COR-L47 (cell line): ENCODE measurements around the gene KDELR1.
"Not testable (repeated sequence)": the region's sequence is repeated elsewhere in the genome, so short reads cannot be mapped to it uniquely, and the experiment has no call there.

Source experiments
- DNase-seq: peaks from one replicate; lab custom pipeline; 2025; lab: John Stamatoyannopoulos, UW

Gene KDELR1

DNA sequence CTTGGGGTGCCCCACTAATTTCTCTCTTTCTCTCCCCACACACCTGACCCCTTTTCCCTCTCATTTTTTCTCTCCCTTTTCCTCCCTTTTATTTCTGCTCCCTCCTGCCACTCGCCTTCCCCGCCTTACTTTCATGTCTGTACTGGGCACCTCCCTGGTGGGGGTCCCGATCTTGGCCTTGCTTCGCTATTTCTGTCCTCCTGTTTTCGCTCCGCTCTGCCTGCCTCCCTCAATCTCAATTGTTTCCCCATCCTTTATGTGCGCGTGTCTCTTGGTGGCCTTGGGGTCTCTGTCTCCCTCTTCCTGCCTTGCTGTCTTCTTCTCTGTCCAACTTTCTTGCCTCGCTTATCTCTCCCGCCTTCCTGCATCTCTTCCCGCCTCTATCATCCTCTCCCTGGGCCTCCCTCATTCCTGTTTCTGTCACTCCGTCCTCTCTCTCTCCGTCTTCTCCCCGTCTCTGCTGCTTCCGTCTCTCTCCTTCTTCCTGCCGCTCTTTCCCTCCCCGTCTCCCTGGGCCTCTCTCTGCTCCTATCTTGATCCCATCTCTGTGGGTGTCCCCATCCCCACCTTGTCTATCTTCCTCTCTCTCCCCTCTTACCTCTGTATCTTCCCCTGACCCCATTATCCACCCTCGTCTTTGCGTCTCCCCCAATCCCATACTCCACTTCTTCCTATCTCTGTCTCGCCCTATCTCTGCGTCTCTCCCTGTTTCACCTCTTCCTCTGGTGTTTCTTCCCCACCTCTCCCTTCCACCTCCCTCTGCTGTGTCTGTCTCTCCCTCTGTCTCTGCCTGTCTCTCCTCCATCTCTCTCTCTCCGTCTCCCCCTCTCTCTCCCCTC, 6.1 kb upstream of the KDELR1 start:
- DNase-seq: no peak

DNA sequence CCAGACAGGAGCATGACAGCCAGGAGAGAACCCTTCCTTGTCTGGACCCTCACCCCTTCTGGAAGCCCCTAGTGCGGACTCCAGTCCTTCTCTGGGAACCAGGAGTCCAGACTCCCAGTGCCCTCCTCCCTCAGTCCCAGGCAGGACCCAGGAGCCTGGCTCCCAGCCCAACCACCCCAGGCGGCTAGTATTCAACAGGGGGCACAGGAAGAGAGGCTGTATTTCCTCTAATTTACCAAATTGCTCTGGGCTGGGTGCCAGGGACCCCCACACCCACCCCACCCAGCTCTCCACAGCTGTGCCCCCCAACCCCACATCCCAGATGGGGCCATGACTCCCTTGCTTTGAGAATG, 5.4 kb upstream of the KDELR1 start:
- DNase-seq: peak; percentile 23

DNA sequence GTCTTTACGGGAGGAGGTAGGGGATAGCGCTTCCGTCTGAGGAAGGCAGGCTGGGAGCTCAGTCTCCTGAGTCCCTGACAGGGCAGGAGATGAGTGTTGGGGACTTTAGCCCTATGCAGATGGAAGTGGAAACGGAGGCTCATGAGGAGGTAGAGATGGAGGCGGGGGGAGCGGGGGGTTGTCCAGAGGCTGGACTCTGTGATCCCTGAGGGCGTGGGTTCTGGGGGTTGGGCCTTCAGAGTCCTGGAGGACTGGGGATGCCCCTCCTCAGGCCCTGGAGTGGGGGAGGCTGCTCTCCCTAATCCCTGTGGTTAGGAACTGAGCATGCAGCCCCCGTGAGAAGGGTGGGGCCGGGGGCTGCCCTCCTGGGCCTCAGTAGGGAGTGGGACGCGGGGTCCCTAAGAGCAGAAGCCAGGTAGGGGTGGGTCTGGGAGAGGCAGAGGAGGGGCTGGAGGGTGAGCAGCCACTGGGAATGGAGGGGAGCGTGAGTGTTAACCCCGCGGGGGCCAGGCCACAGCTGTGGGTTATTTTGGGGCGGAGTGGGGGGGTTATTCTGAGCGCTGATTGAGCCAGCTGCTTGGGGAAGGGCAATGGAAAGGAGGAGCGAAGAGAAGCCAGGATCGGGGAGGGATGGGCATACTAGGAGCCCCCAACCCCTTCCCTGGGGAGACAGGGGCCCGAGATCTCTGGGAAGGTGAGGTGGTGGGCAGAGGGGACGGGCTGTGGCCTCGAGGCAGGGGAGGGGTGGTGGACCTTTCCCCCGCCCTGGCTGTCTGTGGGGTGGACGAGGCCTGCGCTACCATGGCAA, 4.9 kb upstream of the KDELR1 start:
- no peak for DNase-seq

DNA sequence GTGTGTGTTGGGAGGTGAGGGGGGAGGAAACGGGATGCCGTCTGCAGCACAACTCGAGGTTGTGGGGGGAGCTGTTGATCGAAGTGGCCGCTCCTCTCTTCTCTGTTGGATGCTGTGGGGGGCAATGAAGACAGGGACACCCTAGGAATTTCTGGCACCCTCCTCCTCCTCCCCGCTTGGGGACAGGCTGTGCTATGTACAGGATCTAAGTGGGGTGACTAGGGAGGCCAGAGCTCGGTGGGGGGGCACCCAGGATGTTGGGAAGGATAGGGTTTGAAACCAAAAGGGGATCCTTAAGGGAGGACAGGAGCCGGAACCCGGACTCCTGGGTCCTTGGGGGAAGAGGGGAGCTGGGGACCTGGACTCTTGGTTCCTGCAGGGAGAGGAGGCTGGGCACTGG, 4.1 kb upstream of the KDELR1 start:
- no peak for DNase-seq

DNA sequence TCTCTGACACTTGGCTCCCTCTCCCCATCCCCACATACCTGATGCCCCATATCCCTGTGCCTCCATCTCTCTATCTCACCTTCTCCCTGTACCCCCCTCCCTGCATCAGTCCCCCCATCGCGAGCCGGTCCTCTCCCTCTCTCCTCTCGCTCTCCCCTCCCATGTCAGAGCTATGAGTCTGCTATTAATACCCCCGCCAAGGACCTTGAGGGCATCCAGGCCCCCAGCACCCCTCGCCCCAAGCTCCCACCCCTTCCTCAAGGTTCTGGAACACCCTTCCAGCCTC, 3.8 kb upstream of the KDELR1 start:
- DNase-seq: no peak

- DNase-seq: no peak
These were observed 3.2 kb upstream of the KDELR1 start for GRCh38 chr19:48394331-48395169.

DNA sequence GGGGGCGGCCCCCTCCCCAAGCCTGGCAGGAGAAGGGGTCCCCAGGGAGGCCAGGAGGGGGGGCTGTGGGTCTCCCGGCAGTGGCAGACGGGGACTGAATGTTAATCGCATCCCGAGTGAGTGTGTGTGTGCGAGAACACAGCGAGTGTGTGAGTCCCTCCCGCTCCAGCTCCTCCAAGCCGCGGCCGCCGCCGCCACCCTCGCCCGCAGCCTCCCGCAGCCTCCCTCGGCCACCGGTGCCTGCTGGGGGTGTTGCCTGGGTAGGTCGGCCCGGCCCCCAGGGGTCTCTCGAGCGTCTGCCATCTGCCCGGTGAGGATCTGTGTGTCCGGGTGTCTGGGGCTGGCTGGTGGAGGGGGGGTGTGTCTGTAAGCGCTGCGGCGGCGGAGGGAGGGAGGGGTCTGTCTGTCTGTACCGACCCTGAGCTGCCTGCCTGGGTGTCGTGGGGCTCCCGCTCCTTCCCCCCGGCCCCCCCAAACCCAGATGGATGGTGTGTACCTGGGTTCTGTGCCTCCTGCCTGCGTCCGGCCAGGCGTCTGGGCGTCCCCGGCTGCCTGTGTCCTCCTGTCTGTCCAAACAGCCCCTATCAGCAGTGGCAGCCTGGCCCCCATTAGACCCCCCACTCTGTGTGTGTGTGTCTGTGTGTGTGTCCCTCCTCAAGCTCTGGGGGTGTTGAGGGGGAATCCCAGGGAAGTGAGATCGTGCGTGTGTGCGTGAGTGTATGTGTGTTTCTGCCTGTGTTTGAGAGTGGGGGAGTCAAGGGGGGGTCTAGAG, 2.4 kb upstream of the KDELR1 start, which contains the start of gene GRIN2D:
TSS of gene GRIN2D (plus strand) at position 110 of the 772 bp plus-strand sequence. CDS start 4,725 bp downstream, outside the sequence.
- peak; percentile 18 for DNase-seq

- no peak for DNase-seq
These were observed 1.7 kb upstream of the KDELR1 start for GRCh38 chr19:48392860-48393558.

DNA sequence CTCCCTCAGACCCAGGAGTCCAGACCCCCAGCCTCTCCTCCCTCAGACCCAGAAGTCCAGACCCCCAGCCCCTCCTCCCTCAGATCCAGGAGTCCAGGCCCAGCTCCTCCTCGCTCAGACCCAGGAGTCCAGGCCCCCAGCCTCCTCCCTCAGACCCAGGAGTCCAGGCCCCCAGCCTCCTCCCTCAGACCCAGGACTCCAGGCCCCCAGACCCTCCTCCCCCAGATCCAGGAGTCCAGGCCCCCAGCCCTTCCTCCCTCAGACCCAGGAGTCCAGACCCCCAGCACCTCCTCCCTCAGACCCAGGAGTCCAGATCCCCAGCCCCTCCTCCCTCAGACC, 624 bp upstream of the KDELR1 start:
- DNase-seq: not testable (repeated sequence)

DNA sequence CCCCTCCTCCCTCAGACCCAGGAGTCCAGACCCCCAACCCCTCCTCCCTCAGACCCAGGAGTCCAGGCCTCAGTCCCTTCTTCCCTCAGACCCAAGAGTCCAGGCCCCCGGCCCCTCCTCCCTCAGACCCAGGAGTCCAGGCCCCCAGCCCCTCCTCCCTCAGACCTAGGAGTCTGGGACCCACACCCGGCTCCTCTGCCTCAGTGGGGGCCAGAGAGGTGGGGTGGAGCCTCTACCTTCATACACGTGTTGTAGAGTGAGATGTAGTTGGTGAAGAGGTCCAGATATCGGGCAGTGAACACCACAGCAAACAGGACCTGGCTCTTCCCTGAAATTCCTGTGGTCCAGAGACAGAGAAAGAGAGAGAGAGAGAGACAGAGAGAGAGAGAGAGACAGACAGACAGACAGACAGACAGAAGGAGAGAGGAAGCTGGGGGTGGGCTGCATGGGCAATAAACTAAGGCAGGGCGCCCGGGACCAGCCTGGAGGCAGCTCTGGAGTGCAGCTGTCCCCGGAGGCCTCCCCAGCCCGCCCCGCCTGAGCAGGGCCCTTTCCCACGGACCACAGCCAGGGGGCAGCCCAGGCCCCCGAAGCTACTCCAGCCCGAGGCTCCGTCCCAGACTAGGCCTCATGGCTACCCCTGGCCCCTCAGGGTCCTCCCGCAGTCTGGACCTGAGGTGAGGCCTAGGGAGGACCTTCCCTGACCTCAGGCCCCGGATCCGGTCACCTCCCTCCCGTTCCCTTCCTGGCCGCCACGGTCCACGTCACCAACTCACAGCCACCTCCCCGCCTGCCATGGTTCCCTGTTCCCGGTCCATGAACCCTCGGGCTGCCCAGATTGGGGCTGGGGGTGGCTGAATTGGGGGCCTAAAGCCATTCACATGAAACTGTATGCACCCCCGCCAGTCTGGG, 907 bp downstream of the KDELR1 start:
- DNase-seq: peak; percentile 35

DNA sequence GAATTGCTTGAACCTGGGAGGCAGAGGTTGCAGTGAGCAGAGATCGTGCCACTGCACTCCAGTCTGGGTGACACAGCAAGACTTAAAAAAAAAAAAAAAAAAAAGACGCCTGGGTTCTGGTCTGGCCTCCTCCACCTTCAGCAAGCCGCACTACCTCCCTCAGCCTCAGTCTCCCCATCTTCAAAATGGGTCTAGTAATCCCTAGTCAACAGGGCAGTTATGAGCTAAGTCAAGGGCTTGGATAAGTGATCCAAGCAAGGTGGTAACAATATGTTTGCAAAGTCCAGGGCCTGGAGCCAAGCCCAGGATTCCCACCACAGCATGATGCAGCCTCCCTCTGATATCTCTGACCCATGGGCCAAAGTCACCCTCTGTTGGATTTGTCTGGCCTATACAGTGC, 4.4 kb downstream of the KDELR1 start:
- DNase-seq: no peak

DNA sequence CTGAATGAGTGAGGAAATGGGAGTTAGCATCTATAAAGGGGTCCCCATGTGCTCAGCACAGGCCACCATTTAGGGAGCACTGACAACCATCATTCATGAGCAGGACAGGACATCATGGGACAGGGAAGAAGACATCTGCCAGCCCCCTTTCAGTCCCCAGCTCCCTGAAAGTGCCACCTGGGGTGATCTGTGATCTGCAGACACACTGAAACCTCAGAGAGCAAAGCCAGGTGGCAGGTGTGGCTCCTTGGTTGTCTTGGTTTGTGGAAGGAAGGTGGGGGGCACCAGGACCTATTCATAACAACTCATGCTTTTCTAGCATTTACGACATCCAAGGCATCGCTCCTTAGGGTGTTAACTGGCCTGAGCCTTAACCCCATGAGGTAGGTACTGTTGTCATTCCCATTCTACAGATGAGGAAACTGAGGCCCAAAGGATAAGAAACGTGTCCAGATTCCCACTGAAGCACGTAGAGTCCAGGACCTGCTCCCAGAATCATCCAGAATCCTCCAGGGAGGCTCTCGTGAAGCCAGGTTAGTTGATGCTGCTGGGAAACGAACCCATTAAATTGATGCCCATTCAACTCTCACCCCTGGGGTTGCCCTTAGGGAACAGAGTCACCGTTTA, 5.8 kb downstream of the KDELR1 start:
- no peak for DNase-seq

DNA sequence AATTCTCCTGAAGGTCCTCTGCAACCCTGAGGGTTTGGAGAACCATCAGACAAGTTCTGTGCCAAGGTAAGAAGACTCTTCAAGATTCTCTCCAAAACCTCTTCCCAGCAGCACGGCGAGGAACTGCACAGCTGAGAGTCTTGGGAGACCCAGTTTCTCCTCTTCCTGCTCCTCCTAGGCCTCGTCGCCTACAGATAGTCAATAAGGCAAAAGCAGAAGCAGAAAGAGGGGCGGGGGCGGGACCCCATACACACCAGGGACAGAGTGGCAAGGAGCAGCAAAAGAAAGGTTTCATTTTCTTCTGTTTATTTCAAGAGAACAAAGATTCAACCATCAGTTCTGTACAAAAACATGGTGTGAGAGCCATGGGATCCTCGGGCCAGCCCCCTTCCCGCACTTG, 9.1 kb downstream of the KDELR1 start:
- no peak for DNase-seq

GRCh38 chr19:48381178-48381950, 10.0 kb downstream of the KDELR1 start:
- no peak for DNase-seq

- DNase-seq: no peak
These were observed 12.3 kb downstream of the KDELR1 start for GRCh38 chr19:48379058-48379457.

DNA sequence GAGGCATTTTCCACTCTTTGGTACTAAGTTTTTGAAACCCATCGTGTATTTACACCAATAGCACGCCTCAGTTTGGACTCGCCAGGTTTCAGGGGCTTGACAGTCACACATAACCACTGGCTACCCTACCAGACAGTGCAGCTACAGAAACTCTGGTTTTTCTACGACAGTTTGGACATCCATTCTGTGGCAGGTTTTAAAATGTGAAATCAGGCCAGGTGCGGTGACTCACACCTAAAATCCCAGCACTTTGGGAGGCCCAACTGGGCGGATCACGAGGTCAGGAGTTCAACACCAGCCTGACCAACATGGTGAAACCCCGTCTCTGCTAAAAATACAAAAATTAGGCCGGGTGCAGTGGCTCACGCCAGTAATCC, 13.2 kb downstream of the KDELR1 start:
- DNase-seq: no peak

DNA sequence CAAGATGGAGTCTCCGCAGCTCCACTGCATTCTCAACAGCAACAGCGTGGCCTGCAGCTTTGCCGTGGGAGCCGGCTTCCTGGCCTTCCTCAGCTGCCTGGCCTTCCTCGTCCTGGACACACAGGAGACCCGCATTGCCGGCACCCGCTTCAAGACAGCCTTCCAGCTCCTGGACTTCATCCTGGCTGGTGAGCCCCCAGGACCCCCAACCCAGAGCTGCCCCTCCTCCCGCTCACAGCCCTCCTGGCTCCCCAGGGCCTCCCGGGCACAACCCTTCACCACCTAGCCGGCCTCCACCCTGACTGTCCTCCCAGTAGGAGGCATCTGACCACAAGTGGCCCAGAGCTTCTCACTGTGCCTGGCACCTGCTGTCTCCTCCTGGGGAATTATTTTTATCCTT, 17.8 kb downstream of the KDELR1 start:
- no peak for DNase-seq

GRCh38 chr19:48372904-48373303, 18.4 kb downstream of the KDELR1 start:
- DNase-seq: peak; percentile 77

GRCh38 chr19:48371771-48372170, 19.6 kb downstream of the KDELR1 start:
- DNase-seq: not testable (repeated sequence)
